ENCODE data around the gene BIRC7.
"Not testable (repeated sequence)": the region's sequence is repeated elsewhere in the genome, so short reads cannot be mapped to it uniquely, and the experiment has no call there.

BIRC7 gene

DNA sequence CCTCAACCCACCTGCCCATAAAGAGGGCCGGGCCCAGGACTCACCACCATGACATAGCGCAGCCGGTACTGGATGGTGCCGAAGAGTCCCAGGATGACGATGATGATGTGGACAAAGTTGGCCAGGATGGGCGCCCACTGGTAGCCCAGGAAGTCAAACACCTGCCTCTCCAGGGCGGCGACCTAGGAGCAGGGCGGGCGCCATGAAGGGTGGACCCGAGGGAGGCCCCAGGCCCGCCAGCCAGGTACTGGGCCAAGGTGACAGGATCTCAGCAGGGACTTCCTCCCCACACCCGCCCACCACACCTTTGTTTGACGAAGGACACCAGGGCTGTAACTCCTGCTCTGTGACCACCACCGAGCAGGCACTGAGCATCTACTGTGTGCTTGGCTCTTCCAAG, 14.2 kb downstream of the BIRC7 start:
- DNase-seq = no peak

DNA sequence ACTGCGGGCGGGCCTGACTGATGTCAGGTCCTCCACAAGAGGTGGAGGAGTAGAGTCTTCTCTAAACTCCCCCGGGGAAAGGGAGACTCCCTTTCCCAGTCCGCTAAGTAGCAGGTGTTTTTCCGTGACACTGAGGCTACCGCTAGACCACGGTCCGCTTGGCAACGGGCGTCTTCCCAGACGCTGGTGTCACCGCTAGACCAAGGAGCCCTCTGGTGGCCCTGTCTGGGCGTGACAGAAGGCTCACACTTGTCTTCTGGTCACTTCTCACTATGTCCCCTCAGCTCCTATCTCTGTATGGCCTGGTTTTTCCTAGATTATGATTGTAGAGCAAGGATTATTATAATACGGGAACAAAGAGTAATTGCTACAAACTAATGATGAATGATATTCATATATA, 15.6 kb downstream of the BIRC7 start:
- not testable (repeated sequence) for DNase-seq

DNA sequence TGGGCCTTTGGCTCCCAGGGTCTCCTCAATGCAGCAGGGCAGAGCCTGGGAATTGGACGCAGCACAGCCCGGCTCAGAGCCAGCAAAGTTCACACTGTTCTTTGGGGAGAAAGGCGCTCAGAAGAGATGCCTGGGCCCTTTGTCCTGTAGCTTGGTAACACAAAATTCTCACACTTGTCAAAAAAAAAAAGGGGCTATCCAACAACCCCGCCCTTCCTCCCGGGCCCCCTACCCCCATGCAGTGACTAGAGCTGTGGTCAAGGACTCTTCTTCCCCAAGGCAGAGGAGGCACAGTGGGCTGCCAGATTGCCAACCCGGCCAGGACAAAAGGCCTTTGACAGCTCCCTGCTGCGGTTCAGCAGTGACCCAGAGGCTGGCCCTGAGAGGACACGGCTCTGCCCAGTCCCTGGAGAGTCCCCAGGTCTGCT, 16.6 kb downstream of the BIRC7 start:
- DNase-seq = no peak

DNA sequence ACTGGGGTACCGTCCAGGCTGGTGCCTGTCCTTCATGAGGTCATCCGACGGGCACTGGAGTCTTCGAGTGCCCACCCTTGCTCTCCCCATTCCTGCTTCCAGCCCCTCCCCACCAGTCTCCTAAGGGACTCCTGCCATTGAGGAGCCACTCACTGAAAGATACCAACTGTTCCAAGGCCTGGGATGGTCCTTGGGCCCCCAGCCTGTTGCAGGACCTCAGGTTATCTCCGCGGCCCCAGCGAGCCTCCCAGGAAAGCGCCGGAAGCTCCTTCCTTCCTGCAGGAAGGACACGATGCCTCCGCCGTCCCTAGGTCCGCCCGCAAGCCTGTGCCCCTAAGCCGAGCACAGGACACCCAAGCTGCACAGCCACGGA, 17.3 kb downstream of the BIRC7 start:
- DNase-seq = no peak

DNA sequence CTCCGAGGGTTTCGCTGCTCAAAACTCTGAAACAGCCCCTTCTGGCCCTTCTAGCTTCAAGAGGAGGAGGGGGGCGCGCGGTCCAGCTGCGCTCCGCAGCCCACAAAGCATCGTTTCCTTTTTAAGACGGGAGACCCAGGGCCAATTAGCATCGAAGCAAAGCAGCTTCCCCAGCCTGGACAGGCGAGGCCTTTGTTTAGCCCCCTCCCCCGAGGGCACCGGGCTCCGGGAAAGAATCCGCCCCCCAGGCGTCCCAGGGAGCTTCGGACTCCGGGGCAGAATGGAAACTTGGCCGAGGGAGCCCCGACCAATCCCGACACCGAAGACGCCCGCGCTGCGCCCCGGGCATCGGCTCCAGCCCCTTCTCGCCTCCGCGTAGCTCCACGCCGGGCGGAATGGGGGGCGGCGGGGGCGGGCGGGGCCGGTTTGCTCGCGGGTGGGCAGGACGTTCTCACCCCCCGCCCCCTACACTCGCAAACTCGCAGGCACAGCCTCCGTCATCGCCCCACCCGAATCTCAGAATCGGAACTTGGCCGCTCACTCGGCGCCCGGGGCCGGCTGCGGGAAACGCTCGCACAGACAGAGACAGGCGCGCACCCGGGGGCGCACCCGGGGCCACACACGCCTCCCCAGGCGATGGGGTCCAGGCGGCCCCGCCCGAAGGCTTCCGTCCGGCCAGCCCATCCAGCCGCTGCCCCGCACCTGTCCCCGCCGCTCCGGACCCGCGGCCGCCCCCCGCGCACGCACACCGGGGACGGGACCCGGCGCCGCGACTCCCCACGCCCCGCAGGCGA, 17.9 kb downstream of the BIRC7 start:
- no peak for DNase-seq

DNA sequence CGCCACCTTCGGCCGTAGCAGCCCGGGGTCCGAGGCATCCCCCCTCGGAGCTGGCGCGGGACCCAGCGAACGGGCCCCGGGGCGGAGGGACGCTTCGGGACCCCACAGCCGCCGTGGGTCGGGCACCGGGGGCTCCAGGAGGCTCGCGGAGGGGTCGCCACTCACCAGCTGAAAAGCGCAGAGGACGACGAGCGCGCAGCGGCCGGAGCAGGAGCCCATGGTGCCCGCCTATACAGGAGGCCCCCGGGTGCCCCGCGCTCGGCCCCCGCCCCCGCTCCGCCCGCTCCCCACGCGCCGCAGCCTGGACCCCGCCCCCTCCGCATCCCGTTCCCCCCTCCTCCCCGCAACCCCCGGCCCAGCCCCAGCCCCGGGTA, 18.5 kb downstream of the BIRC7 start, which contains the start of gene NKAIN4:
Gene NKAIN4, minus strand, starts transcription at position 232 of the 374 bp plus-strand sequence. Its CDS starts 13 bp downstream, at position 219.
- no peak for DNase-seq

DNA sequence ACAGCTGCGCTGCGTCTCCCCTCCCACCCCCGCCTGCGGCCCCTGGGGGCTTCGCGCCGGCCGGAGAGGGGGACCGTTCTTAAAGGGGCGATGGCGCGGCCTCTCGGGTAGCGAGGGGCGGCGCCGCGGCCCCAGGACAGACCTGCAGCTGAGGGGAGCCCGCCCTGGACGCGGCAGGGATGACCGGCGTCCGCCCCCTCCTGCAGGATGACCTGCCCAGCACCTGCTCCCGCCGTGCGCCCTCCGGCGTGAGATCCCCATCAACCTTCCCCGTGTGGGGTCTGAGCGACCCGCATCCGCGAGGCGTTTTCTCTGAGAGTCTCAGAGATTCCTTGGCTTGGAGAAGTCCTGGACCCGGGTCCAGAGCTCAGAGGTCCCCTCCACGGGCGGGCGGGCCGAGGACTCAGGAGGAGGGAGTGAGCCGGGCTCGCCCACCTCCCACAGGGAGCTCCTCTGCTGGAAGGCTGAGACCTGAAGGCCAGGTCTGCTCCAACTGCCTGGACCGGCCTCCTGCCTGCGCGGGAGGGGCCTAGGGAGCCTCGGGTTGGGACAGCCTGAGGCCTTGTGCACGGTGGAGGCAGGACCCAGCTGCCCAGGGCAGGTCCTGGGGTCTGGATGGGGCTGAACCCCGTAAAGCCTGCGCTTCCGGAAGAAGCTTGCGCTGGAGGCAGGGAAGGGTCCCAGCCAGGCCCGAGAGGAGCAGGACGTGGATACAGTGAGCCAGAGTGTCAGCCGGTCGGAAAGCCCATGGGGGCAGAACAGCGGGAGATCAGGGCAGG, 19.1 kb downstream of the BIRC7 start:
- no peak for DNase-seq

DNA sequence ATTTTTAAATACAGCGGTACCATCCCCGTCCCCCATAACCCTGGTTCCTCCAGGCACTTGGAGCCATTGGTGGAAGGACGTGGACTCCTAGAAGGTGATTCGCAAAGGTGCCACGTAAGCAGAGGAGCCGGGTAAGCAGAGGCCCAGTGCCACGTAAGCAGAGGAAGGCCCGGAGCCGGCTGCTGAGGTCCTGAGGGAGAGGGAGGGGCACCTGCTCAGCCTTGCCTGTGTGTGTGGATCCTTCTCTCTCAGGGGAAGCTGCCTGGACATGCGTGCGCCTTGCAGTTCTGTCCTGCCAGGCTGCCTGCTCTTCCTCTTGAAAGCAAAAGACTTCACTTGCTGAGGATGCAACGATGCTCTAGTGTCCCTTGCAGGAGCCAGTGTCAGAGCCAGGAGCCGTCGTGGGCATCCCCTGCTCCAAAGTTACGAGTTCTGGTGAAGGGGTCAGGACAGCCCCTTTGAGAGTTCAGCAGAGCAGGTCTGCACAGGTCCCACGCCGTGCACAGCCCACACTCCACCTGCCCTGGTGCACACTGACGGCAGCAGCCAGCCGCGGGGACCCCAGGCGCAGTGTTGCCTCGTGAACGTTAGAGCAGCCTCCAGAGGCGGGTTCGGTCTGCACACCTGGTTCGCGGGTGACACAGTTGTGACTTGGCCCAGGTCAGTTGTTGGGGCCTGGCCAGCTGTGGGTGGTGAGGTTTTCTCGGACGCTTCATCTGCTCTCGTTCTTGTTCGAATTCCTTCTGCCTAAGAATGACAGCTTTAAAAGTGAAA, 20.4 kb downstream of the BIRC7 start:
- DNase-seq = no peak

DNA sequence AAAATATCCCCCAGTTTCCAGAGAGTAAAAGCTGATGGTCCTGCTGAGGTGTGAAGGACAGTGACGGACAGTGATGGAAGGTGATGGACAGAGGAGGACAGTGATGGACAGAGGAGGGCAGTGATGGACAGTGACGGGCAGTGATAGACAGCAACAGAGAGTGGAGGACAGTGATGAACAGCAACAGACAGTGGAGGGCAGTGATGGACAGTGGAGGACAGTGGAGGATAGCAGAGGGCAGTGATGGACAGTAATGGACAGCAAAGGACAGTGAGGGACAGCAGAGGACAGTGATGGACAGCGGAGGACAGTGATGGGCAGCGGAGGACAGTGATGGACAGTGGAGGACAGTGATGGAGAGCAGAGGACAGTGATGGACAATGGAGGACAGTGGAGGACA, 21.2 kb downstream of the BIRC7 start:
- no peak for DNase-seq

DNA sequence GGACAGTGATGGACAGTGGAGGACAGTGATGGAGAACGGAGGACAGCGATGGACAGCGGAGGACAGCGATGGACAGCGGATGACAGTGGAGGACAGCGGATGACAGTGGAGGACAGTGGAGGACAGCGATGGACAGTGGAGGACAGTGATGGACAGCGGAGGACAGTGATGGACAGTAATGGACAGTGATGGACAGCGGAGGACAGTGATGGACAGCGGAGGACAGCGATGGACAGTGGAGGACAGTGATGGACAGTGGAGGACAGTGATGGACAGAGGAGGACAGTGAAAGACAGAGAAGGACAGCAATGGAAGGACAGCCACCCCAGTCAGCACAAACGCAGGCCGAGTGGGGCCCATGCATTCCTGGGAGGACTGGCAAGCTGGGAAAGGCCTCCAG, 21.9 kb downstream of the BIRC7 start:
- DNase-seq = no peak

DNA sequence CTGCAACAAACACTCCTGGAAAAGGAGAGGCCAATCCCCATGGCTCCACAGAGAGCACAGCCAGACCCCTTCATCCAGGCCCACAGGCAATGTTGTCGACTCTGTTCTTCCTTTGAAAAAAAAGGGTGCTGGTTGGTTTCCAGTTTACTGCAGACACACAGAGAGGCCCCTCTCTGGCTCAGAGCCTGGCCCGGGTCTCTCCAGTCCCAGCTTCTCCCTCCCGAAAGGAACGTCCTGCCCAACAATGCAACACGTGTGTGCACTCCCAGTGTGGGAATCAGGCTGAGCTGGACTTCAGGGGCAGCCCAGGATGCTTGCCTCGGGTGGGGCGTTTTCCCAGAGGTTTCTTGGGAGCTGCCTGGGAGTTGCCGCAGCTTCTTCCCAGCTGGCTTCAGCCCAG, 23.1 kb downstream of the BIRC7 start:
- no peak for DNase-seq

DNA sequence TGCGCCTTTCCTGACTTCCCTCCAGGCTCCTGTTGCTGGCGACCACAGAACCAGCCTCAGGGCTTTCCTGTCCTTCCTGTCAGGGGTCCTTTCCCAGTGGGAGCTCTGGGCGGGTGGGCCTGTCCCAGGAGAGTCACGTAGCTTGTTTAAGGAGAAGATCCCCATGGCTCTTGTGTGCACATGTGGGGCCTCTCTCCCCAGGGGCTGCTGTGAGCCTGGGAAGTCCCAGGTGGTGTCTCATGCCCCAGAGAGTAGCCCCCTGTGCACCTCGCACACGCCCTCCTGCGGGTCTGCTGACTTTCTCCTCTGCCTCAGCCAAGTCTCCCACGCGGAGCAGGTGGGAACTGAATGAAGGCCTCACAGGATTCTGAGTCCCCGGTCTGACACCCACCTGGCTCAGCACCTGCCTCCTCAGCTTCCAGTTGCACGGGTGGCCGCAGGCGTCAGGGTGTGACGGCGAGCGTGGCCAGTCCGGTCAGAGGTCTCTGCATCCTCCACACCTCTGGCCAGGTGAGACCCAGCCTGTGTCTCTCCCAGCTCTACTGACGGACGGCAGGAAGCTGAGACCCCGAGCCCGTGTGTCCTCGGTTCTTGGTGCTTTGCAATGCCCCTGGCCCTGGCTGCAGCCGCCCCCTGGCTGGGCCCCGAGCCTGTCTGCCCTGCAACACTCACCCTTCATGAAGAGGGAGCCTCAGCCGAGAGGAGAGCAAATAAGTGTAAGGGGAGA, 24.2 kb downstream of the BIRC7 start:
- no peak for DNase-seq

DNA sequence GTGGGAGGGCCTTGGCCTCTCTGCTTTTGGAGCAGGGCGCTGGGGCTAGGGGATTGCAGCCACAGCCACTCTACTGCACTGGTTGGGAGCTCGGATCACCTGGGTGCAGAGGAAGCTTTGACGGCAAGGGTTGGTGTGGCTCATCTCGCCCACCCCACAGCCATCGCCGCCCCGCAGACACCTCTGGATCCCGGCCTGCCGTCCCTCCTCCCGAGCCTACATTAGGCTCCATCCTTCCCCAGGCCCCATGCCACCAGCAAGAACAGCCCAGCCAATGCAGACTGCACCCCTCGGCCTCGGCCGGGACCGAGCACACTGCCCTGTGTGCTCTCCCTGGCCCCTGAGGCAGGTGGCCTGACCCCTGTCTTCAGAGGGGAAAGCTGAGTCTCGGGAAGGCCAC, 24.8 kb downstream of the BIRC7 start:
- no peak for DNase-seq

DNA sequence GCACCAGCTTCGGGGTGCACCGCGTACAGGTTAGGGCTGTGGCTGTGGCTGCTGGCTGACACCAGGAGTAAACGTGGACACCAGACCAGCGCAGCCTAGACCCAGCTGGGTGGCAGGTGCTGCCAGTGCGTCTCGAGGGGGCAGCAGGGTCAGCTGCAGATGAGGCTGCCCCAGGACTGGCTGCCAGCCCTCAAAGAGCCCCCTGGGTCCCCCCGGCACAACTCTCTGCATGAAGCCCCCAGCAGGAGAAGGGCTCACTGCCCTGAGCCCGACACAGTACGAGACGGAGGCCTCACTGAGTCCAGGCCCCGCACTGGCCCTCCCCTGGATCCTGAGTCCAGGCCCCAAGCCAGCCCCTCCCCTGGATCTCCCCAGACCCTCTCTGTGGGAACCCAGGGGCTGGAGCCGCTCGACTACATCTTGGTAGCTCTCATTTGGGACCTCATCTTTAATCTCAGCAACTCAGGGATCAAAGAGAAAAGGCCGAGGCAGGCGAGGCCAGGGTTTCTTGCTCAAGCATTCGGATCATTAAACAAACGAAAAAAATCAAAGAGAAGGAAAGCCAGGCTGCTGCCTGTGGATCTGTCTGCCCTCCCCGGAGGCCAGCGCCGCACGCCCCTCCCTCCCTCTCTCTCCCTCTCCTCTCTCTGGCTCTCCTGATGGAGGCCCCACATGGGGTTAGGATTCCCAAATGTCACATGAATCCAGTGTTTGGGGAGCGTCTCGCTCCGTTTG, 25.5 kb downstream of the BIRC7 start:
- no peak for DNase-seq

DNA sequence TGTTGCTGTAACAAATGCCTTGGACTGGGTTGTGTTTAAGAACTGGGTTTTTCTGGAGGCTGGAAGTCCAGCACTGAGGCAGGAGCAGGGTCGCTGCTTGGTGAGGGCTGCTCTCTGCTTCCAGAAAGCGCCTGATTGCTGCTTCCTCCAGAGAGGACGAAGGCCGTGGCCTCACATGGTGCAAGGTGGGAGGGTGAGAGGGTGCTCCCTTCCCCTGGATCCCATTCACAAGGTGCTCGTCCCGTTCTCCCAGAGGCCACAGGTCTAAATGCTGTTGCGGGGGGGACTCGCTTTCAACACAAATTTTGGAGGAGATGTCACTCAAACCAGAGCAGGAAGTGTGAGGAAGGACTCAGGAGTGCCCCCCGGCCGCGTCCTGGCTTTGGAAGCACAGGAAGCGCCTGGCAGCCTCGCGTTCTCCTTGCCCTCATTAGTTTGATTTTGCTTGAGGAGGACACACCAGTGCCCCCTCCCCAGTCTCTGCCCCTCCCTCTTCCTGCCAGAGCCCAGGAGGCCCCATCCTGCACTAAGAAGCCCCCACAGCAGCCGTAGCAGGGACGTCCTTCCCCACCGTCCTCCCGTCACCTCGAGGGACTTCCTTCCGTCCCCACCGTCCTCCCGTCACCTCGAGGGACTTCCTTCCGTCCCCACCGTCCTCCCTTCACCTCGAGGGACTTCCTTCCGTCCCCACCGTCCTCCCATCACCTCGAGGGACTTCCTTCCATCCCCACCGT, 26.3 kb downstream of the BIRC7 start:
- DNase-seq = no peak

DNA sequence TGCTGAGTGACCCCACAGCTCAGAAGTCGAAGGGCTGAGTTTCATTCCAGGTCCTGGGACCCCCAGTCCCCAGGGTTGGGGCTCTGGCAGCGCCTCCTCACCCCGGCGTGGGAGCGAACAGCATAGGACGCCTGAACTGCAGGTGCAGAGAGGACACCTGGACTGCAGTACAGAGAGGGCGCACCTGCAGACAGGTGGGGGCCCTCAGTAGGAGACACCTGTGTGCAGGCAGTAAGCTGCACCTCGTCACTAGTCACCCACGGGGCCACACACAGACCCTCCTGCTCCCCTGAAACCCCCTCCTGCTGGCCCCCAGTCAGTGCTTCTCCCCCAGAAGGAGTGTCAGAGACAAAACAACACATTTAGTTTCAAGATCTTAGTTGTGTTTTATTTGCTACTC, 27.1 kb downstream of the BIRC7 start:
- no peak for DNase-seq

DNA sequence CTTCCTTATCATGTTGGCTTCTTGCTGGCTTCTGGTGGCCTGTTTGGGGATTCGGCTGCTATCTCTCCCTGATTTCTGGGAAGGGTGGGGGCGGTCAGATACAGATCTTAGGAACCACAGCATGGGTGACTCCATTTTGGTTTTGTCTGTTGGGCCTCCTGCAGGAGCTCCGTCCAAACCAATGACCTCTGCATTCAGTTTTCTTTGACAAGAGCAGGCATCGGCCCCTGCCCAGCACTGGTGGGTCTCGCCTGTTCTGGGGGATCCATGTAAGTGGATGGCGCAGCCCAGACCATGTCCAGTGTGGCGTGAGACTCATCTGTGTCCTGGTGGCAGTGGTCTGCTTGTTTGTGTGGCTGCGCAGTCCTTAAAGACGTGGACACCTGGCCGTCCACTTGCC, 28.3 kb downstream of the BIRC7 start:
- DNase-seq = no peak

DNA sequence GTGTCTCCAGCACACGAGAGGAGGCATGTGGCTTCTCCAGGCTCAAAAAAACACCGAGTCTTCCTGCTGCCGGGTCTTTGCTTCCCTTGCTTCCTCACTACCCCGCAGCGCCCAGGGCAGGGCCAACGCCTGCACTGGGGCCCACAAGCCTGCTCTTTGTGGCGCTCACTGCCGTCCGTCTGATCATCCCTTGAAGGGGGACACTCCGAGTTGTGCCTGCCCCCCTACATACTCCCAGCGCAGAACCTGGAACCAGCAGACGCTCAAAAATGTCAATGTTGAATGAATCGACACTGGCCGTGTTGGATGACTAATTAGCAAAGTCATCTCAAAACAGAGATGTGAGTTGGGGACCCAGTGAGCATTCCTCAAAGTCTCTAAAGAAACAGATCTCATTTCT, 28.8 kb downstream of the BIRC7 start:
- no peak for DNase-seq

DNA sequence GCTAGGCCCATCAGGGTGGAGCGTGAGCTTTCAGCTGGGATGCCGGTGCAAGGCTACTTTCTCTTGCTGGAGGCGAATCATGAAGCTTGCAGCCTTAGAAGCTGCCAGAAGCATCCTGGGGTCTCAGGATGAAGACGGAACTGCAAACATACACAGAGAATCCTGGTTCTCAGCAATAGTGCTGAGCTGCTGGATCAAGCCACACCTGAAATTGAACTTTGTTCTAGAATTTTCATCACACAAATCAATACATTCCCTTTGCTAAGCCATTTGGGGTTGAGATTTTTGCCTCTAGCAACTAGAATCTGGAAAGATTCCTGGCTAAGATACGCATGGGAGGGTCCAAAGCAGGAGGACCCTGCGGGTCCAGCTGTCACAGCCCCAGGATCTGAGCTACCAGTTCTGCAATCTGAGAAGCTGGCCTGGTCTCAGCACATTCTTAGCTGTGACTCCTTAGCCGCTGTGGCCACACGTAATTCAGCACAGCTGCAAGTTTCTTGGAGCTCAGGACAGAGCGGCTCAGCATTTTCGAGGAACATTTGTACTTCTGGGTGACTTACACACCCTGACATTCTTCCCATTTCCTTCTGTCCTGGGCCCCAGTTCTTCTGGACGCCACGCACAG, 30.3 kb downstream of the BIRC7 start:
- DNase-seq = no peak

DNA sequence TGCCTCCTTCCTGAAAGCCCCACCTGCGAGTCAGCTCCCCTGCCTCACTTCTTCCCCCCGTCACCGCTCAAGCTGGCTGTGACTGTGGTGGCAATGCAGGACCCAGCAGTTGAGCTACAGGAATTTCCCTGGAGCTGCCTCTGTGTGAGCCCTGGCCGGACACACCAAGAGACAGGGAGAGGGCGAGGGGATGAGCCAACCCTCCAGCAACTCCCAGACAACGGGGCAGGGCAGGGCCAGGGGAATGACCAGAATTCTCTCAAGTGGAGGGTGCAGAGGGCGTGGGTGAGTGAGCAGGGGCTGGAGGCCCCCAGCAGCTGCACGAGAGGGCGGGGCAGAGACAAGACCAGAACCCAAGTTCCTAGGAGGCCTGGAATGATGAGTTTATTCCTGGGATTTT, 32.0 kb downstream of the BIRC7 start:
- no peak for DNase-seq

DNA sequence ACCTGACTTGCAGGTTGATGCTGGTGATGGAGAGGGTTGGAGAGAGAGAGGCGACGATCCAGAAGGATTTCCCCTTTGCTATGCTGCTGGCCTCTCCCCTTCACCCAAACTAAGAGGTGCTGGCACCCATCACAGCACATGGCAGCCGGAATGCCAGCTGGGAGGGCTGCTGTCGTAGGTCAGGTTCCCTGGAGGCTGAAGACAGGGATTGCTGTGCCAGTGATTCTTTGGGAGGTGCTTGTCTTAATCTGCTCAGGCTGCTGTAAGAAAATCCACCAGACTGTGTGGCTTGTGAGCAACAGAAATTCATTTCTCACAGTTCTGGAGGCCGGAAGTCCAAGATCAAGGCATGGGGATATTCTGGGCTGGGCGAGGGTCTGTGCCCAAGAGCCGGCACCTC, 32.6 kb downstream of the BIRC7 start:
- no peak for DNase-seq
